Activated CD4-positive, alpha-beta T cell treated with anti-CD3 and anti-CD28 coated beads for 1 hour (primary cell): Measurements from ENCODE around the gene TMEM170B.

Experiments used
- DNase-seq: peaks from one replicate; pipeline ENCODE4 v3.0.0-alpha.2; 2020

The TMEM170B gene, protein sequence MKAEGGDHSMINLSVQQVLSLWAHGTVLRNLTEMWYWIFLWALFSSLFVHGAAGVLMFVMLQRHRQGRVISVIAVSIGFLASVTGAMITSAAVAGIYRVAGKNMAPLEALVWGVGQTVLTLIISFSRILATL

DNA sequence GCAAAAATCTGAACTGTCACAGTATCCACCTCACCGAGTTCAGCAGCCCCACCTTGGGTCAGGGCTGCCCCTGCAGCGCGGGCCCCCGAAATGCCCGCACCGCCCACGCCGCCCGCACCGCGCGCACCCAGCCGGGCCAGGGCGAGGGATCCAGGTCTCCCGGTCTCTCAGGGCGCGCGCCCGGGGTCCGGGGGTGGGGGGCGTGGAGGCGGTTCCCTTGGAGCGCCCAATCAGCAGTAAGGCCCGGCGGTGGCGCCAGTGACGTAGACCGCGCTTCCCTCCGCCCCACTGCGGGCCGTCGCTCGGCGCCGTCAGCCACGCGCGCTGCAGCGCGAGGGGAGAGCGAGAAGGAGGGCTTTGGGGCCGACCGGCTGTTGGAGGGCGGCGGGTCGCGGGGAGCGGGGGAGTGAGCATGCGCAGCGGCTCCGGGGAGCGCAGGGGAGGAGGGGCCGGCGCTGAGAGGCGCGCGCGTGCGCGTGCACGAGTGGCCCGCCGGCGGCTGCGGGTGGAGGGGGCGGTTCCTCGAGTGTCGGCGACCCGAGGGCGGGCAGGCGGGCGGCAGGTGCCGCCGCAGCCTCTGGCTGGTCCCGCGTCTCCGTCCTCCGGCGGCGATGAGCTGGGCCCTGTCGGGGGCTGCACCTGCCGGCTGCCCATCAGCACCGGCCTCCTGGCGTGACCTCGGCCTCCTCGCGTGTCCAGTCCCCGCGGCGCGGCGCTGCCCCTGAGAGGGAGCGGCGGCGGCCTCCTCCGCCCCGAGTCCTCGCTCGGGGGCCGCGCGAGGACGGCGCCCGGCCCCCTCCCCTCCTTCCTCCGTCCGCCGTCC lies at the start of gene TMEM170B:
TMEM170B (plus strand) TSS at position 521 of the 823 bp plus-strand sequence. CDS start 529 bp downstream, outside the sequence.
- DNase-seq = peak; percentile 96

DNA sequence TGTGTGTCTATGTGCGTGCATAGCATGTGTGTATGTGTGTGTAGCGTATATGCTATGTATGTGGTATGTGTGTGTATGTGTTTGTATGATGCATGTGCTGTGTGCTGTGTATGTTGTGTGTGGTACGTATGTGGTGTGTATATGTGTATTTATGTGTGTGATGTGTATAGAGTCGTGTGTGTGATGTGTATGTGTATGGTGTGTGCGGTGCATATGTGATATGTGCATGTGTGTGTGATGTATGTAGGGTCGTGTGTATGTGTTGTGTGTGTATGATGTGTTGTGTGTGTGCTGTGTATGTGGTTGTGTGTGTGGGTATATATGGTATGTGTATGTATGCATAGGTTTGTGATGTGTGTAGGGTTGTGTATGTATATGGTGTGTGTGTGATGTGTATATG lies 46.6 kb upstream of the TMEM170B start:
- no peak for DNase-seq

DNA sequence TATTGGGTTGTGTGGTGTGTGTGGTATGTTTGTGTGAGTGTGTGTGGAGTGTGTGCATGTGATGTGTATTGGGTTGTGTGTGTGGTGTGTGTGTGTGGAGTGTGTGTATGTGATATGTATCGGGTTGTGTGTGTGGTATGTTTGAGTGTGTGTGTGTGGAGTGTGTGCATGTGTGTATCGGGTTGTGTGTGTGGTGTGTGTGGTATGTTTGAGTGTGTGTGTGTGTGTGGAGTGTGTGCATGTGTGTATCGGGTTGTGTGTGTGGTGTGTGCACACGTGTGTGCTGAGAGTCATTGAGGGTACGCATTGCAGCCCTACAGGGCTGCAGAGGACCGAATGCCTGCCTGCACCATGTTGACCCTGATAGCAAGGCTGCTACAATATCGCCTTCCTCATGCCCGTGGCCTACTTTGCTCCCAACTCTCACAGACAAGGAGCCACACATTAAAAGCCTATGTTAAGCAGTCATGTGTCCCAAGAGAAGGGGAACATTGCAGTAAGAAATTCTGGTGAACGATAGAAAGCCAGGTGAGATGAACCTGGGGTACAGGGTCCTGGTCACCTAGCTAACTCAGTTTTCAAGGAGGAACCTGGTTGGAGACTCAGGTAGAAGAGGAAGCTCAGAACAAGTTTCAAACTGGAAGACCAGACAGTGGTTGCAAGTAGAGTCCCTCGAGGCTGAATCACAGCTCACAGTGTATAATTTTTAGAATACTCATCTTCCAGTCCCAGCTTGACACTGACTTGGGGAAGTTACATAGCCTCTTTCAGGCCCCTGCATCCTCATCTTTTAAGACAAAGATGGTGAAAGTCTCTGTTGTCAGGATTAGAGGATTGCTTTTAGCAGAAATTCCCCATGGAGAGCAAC lies 45.7 kb upstream of the TMEM170B start:
- no peak for DNase-seq

DNA sequence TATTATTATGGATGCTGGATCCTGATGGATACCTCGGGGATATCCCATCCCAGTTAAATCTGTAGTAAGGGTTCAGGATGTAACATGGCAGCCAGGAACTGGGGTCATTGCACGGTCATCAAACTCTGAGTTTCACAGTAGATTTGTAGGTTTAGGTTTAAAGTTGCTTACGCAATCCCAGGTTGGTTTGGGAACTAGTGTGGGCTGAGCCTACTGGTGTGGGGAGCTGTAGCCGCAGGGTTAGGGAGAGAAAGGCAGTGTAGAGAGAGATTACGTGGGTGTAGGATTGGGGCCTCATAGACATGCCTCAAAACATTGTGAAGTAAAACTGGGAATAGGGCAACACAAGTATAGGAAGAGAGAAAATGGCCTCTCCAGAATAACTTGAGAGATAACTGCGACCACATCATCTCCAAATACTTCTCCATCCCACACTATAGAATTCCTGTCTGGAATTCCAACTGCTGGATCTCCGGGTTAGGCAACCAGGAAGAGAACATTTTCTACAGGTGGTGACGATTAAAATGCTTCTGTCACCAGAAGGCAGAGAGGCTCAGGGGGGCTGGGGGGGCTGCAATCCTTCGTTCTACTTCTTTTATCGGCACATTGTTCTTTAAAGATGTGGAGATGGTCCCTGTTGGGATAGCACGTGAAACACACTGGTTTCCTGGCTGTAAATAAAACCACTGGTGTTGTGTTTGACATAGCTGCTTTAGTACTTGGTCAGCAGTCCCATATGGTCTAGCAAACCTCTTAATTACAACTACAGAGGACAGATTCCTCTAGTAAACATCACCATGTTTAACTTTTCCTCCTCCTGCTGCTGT lies 44.9 kb upstream of the TMEM170B start:
- no peak for DNase-seq

DNA sequence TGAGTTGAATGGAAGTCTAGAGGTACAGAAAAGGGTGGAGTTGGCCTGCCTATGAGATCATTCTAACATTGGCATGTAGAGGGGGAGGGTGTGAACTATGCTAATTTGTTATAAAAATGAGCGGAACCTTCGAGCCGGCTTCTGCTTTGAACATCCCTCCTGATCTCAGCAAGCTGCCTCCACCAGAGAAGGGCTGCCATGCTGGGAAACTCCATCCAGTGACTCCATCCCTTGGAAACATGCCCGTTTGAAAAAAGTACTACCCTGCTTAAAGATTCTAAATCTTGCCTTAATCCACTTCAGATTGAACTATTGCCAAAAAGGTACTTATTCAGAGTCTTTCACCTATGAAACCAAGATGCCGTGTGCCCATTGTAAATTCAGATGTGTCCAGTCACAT lies 43.6 kb upstream of the TMEM170B start:
- DNase-seq = no peak

DNA sequence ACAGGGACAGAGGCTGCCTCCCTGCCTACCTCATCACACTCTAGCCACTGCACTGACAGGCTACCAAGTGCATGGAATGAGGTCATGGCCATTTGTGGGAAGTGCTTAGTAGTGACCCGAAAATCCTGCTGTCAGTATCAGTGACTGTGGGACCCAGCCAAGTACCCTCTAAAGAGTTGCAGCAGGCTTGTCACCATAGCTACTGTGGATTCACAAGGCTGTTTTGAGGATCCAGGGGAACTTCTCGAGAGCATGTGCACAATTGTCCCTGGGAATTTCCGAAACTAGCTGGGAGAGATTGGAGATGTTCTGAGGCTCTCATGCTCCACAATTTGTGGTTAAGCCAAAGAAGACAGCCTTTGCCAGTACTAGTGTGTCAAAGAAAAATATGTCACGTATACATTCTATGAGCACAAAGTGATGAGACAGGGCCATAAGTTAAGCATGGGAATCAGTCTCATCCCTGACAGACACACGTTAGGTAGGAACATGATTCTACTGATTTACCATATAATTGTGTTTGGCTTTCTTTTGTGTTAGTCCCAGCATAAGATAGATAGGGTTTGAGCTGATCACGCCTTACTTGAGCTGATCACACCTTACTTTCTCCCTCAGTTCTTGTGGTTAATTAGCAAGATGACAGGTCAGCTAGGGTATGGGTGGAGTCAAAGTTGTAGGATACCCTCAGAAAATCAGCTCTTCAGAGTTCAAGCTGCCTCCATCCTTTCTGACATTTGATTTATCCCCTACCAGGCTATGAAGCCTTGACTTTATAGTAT lies 42.6 kb upstream of the TMEM170B start:
- DNase-seq = no peak

DNA sequence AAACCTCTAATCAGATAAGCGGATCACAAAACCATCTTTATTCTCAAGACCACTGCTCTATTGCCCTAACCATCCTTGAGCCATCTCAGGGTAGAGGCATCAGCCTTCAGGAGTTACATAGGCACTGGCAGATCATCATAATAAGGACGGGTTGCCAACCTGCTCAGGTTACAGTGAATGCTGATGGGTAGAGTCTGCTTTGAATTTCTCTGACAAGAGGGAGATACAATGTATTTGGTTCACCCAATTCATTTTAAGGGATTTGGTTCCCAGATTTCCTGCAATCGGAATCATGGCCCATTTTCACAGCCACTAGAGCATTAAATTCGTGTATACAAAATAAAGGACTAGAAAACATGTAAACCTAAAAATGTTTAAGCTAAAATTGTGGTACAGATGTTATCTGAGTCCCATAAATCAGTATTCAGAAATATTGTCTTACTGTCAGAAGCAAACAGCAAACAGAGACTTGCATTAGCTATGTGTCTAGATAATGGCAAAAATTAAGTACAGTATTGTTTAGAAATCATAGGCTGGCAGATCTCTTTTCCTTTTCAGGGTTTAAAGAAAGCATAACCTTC lies 41.9 kb upstream of the TMEM170B start:
- DNase-seq = no peak

DNA sequence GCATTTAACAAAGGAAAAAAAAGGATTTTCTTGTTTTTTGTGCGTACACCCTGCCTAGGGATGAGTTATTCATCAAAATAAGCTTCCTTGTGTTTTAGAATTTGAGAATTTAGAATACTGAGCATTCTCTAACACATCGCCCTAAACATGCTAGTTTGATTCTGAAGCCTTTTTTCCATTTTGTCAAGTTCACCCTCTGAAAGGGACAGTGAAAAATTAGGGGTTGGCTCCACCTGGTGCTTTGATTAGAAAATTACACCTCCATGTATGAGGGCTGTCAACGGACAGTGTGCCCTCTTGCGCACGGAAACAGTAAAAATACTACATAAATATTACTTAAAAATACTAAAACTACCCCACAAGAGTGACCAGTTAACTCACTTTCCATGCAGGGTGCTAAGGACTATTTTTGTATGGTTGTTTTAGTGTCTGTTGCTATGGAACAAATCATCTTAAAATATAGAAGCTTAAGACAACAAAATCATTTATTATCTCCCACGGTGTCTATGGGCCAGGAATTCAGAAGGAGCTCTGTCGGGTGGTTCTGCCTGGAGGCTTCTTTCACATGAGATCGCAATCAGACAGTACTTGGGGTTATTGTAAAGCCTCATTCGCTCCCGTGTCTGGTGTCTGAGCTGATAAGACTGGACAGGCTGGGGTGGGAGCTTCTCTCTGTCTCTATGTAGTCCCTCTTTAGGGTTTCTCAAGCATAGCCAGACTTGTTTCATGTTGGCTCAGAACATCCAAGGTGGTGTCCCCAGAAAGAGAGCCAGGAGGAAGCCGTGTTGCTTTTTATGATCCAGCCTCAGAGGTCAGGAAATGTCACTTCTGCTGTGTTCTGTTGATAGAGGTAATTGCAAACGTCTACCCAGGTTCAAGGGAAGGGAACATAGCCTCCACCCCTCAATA lies 41.1 kb upstream of the TMEM170B start:
- peak; percentile 41 for DNase-seq

DNA sequence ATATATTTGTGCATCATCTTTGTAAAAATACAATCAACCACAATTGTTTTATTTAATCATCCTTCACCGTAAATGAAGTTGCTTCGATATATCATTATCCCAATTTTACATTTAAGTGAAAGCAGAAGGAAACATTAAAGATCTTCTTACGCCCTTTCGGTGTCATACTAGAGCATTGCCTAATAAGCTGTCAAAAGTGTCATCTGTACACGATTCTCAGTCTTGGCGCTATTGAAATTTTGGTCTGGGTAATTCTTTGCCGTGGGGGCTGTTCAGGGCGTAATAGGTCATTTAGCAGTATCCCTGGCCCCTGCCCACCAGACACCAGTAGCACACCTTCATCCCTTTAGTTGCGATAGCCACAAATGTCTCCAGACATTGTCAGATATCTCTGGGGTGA lies 40.4 kb upstream of the TMEM170B start:
- DNase-seq = no peak

DNA sequence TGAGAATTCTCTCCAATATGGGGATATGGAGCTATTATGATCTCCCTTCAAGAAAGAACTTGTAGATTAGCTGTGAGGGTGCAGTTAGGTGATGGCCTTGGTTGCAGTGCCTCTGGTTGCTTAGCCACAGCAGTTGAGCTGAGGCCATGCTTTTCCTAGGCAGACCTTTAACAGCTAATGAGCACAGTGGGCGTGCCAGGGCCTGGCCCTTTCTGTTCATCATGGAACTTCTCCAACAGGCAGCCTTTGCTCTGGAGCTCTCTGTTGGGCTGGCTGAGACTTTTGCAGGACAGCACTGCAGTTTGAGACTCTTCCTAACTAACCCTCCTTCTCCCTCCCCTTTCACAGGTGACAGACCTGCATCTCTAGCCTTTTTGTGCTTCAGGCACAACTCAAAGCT lies 39.7 kb upstream of the TMEM170B start:
- DNase-seq = no peak

DNA sequence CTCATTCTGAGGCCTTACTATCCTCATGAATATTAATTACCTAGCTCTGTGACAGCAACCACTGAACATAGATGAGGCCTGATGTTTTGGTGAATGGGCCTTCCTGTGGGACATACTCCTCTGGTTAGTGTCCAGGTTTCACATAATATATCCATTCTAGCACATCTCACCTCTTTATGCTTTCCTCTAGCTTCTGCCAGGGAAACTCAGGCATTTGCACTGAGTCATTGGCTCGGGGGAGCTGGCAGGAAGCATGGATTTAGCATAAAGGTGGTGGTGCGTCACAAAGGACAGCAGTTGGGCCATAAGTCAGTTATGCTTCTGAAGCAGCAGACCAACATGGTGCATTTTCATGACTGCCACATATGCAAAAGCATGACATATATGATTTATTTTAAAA lies 37.5 kb upstream of the TMEM170B start:
- no peak for DNase-seq

DNA sequence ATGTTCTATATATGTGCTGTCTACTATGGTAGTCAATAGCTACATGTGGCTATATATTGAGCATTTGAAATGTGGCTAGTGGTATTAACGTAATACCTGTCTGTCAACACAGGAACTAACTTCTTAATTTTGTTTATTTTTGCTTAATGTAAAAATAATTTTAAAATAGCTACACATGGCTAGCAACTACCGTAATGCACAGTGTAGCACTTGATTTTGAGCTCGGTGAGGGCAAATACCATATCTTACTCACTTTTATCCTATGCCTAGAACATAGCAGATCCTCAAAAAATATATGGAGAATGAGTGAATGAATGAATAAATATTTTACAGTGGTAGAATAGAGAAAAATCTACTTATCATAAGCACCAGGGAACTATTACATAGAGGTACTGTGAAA lies 28.1 kb upstream of the TMEM170B start:
- DNase-seq = no peak

DNA sequence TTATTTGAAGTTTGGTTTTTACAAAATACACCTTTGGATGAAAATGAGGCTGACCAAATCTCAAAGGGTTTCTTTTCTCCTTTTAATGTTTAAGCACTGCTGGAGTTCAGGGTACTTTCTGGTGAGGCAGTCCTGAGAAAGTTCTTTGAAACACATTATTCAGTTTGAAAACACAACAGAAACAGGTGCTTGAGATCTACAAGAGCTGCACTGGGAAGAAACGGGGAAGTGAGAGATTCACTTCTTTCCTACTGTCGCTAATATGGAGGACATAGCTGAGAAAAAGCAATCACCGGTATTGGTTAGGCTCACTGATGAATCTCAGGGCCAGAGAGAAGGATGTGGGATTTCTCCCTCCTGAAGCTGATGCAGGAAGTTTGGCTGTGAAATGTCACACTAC lies 22.9 kb upstream of the TMEM170B start:
- DNase-seq = no peak

DNA sequence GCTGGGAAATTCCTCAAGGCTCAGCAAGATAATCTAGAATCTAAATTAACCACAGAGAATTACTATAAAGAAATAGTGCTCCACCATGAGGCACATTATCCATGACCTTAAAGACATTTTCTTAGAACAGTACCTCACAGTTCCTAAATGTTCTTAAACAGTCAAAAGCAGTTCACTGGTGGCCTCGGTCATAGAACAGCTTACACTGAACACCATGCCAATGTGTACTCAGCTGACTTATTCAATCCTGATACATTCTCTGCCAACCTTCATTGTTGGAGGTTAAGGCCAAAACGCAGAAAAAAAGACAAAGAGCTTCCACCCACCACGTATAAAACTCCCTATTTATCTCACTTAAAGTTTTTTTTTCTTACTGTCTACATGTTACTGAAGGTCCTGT lies 21.8 kb upstream of the TMEM170B start:
- no peak for DNase-seq

DNA sequence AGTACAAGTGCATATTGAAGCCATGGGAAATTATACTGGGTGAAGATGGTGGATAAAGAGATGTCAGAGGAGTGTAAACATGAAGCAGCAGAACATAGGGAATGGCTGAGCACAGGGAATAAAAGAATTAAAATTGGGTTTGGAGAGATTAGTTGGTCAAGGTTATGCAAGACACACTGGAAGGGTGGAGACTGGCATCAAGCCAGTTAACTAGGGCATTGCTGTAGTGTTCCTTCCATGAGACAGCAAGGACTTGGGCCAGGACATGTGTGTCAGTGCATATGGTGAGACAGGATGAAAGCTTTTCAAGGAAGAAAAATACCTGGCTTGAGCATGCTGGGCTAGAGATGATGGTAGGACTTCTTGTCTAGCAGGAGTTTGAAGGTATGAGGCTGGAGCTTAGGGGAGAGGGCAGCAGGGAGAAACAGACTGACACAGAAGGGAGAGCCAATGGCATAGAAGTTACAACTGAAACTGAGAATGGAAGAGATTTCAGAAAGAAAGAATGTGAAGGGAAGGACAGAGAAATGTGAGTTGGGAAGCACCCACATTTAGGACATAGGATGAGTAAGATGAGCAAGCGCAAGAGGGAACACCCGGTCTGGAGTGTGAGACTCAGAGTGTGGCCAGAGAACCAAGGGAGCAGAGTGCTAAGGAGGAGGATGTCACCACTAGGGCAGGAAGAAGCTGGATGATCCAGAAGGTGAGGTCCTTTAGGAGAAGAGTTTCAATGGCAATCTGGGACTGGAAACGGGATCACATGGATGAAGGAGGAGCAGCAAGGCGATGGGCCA lies 14.5 kb upstream of the TMEM170B start:
- no peak for DNase-seq

DNA sequence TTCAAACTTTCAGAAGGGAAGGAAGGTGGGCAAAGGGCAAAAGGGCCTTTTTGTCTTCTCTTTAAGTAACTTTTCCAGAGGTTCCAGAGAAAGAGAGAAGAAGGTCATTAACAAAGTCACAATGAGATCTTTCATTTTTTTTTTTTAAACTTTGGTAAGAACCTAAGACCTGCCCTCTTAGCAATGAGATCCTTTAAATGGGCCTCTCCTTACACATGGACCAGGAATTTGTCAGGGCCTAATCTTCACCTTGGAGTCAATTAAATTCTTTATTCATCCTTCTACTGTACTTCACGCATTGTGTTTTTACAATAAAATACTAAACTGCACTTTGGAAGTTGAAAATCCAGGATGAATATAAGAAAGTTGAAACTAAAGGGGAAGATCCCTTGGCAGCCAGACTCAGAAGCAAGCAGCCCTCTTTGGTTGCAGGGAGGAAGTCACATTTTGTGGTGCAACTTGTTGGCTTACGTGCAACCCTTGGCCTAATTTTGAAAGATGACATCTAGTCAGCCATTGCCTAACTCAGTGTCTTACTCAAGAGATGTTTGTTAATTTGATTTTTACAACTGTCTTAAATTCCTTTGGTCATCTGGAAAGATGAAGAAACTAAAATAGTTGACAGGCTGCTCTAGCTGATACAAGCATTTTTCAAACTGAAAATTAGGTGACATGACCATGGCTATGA lies 11.9 kb upstream of the TMEM170B start:
- DNase-seq = no peak

DNA sequence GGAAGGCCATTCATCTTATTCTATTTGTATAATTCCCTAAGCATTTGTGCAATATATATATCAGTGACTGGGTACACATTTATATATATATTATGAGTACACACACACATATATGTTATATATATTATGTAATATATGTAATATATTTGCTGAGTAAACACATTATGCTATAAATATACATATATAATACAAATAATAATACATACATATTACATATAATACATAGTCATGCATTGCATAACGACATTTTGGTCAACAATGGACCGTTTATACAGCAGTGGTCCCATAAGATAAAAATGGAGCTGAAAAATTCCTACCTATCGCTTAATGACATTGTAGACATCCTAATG lies 11.4 kb upstream of the TMEM170B start:
- no peak for DNase-seq

DNA sequence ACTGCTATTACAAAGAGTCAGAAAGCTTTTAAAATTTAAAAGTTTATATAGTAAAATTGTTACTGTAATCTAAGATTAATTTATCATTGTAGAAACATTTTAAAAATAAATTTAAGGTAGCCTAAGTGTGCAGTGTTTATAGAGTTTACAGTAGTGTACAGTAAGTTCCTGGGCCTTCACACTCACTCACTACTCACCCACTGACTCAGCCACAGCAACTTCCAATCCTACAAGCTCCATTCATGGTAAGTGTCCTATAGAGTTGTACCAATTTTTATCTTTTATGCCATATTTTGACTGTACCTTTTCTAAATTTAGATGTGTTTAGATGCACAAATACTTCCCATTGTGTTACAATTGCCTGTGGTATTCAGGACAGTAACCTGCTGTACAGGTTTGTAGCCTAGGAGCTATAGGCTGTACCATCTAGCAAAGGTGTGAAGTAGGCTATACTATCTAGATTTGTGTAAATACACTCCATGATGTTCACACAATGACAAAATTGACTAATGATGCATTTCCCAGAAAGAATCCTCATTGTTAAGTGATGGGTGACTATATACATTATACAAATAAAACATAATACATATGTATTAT lies 10.2 kb upstream of the TMEM170B start:
- no peak for DNase-seq

DNA sequence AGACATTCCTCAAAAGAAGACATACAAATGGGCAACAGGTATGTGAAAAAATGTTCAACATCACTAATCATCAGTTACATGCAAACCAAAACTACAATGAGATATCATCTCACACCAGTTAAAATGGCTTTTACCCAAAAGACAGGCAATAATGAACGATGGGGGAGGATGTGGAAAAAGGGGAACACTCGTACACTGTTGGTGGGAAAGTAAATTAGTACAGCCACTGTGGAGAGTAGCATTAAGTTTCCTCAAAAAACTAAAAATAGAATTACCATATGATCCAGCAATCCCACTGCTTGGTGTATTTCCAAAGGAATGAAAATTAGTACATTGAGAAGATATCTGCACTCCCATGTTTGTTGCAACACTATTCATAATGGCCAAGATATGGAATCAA lies 8.6 kb upstream of the TMEM170B start:
- no peak for DNase-seq
